Lower leg skin (tissue), 3 donors: ENCODE data around the gene POC1A.

Experiments
- POLR2A ChIP-seq, 2 donors: fragments of 450-650 bp; IDR thresholded peaks; one replicate each; pipeline ENCODE4 v1.6.1; 2016 to 2017; ENCODE audit warnings: antibody characterized with exemption in 2 of 2, mild to moderate bottlenecking in 1 of 2, moderate library complexity in 1 of 2
- TF ChIP-seq, protein P1 (sequence below), 3 donors: fragments of 450-650 bp; IDR thresholded peaks; one replicate each; pipeline ENCODE4 v1.5.1; 2016; ENCODE audit warnings: antibody characterized with exemption in 3 of 3, mild to moderate bottlenecking in 3 of 3, moderate library complexity in 2 of 3

DNA sequence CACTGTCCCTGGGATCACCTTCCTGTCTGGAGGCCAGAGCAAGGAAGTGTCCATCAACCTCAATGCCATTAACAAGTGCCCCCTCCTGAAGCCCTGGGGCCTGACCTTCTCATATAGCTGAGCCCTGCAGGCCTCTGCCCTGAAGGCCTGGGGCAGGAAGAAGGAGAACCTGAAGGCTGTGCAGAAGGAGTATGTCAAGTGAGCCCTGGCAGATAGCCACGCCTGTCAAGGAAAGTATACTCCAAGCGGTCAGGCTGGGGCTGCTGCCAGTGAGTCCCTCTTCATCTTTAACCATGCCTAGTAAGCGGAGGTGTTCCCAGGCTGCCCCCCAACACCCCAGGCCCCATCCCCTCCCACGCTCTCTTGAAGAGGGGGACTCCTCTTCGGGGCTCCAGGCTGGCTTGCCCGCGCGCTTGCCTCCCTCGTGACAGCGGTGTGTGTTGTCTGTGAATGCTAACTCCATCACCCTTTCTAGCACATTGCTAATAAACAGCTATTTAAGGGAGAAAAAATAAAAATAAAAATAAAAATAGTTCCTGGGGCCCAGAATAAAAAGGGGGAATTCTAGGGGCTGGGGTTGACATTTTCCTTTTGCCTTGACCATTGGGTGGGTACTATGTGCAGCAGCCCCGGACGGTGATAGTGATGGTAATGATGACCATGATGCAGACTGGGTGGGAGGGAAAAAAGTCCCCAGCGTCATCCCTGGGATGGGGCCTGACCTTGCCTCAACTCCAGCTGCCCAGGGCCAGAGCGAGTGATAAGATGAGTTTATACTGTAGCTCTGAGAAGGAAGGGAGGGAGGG is 40.5 kb upstream of the POC1A start:
- TF ChIP-seq, protein P1, sequence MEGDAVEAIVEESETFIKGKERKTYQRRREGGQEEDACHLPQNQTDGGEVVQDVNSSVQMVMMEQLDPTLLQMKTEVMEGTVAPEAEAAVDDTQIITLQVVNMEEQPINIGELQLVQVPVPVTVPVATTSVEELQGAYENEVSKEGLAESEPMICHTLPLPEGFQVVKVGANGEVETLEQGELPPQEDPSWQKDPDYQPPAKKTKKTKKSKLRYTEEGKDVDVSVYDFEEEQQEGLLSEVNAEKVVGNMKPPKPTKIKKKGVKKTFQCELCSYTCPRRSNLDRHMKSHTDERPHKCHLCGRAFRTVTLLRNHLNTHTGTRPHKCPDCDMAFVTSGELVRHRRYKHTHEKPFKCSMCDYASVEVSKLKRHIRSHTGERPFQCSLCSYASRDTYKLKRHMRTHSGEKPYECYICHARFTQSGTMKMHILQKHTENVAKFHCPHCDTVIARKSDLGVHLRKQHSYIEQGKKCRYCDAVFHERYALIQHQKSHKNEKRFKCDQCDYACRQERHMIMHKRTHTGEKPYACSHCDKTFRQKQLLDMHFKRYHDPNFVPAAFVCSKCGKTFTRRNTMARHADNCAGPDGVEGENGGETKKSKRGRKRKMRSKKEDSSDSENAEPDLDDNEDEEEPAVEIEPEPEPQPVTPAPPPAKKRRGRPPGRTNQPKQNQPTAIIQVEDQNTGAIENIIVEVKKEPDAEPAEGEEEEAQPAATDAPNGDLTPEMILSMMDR (IDR thresholded peaks at IDR 0.05): no peak
- no peak for TF ChIP-seq POLR2A (IDR thresholded peaks at IDR 0.05)
